HepG2 (cell line): Measurements from ENCODE around the gene FCHO1. TPM values are rescaled to one million over a fixed set of nuclear protein-coding genes. Genes with fewer than 3 reads are reported as not detected.
A peak's percentile ranks its signal among the peaks of the same experiment; 100 is the strongest.
"Not testable (repeated sequence)": the region's sequence is repeated elsewhere in the genome, so short reads cannot be mapped to it uniquely, and the experiment has no call there.

ENCODE experiments used
- ATAC-seq: fragments of 200-7000 bp; cut with Tn5 transposase; 3 replicates; pipeline ENCODE4 v1.9.1; 2020; ENCODE audit warnings: mild to moderate bottlenecking, moderate library complexity
- BruUV-seq: library from RNA; stranded (reverse); fragments of 400-500 nt; replicated peaks from 2 replicates; lab custom pipeline; 2021; lab: Mats Ljungman, UMichigan
- CTCF ChIA-PET: fragments of 300-600 bp; formaldehyde crosslinking; extraction: SDS; loops from one replicate; lab custom pipeline; 2021; ENCODE audit warnings: low total read pairs, inconsistent platforms, low intra/inter-chr PET ratio; lab: Yijun Ruan, JAX
- POLR2A ChIA-PET: fragments of 350-600 bp; sonication (Branson Sonifier 250); formaldehyde crosslinking; loops from one replicate; lab custom pipeline; 2020; ENCODE audit warnings: antibody characterized with exemption, inconsistent platforms; lab: Yijun Ruan, JAX
- DNase-seq: peaks from one replicate; pipeline ENCODE4 v3.0.0-alpha.2; 2015; ENCODE audit warnings: low spot score
- FAIRE-seq: peaks from 3 replicates; lab custom pipeline; 2011; peaks lifted over from hg19 to GRCh38; lab: Jason Lieb, UNC
- H2AFZ ChIP-seq: one replicate; pipeline ENCODE4 v1.6.1; 2011; ENCODE audit warnings: low read length, inconsistent platforms
- H3K27ac ChIP-seq: fragments of 300-600 bp; 3 replicates; pipeline ENCODE4 v1.8.0; 2011; ENCODE audit warnings: mixed run types, mild to moderate bottlenecking, mixed read lengths, low read length, inconsistent platforms; ENCODE audit not compliant: insufficient read depth; ENCODE audit errors: extremely low read length
- H3K27me3 ChIP-seq, 2 experiments: fragments of 200-600 bp in 1 of 2; 2 replicates in 1 of 2; 3 replicates in 1 of 2; pipeline versions ENCODE4 v1.6.0 to v1.8.0; 2011; ENCODE audit warnings: low read length in 2 of 2, mild to moderate bottlenecking in 2 of 2, moderate library complexity in 2 of 2, inconsistent platforms in 1 of 2; ENCODE audit not compliant: insufficient read depth in 2 of 2, control insufficient read depth in 1 of 2
- H3K36me3 ChIP-seq, 2 experiments: fragments of 200-600 bp in 1 of 2; replicated peaks in 1 of 2; 2 replicates in 1 of 2; 3 replicates in 1 of 2; pipeline versions ENCODE4 v1.5.1 to v1.8.0; 2011; ENCODE audit warnings: low read length in 2 of 2, inconsistent platforms in 1 of 2; ENCODE audit not compliant: insufficient read depth in 2 of 2, control insufficient read depth in 1 of 2
- H3K4me1 ChIP-seq: 2 replicates; pipeline ENCODE4 v1.5.1; 2012; ENCODE audit warnings: low read length, inconsistent platforms; ENCODE audit not compliant: insufficient read depth
- H3K4me2 ChIP-seq: 2 replicates; pipeline ENCODE4 v1.6.0; 2011; ENCODE audit warnings: low read depth, low read length, inconsistent platforms
- H3K4me3 ChIP-seq, 3 experiments: fragments of 200-600 bp in 1 of 3; sonication (generic), shearing (Covaris generic) in 1 of 3; replicated peaks in 1 of 3; 2 replicates each; pipeline ENCODE4 v1.5.1; 2011 to 2016; ENCODE audit warnings: low read length in 3 of 3, inconsistent platforms in 2 of 3, low read depth in 2 of 3, mild to moderate bottlenecking in 2 of 3, control low read depth in 1 of 3, mixed read lengths in 1 of 3; ENCODE audit not compliant: insufficient read depth in 1 of 3
- H3K79me2 ChIP-seq: one replicate; pipeline ENCODE4 v1.6.1; 2011; ENCODE audit warnings: low read length, inconsistent platforms; ENCODE audit not compliant: insufficient read depth
- H3K9ac ChIP-seq: 2 replicates; pipeline ENCODE4 v1.6.0; 2011; ENCODE audit warnings: mild to moderate bottlenecking, low read depth, low read length, inconsistent platforms; ENCODE audit not compliant: insufficient read depth
- H3K9me3 ChIP-seq: 2 replicates; pipeline ENCODE4 v1.5.1; 2012; ENCODE audit warnings: mild to moderate bottlenecking, low read length
- H4K20me1 ChIP-seq: 2 replicates; pipeline ENCODE4 v1.6.0; 2011; ENCODE audit warnings: inconsistent platforms, mild to moderate bottlenecking, low read length, moderate library complexity; ENCODE audit not compliant: insufficient read depth
- HOMEZ ChIP-seq: IDR thresholded peaks from 2 replicates; pipeline ENCODE4 v1.6.1; 2016; ENCODE audit warnings: low read depth
- ZNF768 ChIP-seq: sonication (generic); formaldehyde crosslinking; IDR thresholded peaks from 2 replicates; pipeline ENCODE4 v1.4.0; 2020; ENCODE audit warnings: missing genetic modification reagents
- WGBS: methylation state at CpG from one replicate; pipeline ENCODE4 v1.1.6; 2017; ENCODE audit warnings: low lambda C conversion rate; 5-methylcytosine and 5-hydroxymethylcytosine counted together
- in situ Hi-C: cut with HindIII; loops from 2 replicates; pipeline ENCODE4 v1.10.0; 2017; ENCODE audit warnings: low pct_unique_long_range_greater_than_20kb; ENCODE audit not compliant: extremely low pct_ligation_motif_present
- intact Hi-C: fragments of 100-400 bp; cut with micrococcal nuclease; formaldehyde crosslinking; loops from one replicate; pipeline ENCODE4 v1.10.0; 2022; ENCODE audit not compliant: unreplicated experiment
- polyA plus RNA-seq, 8 experiments: library from polyadenylated mRNA; depleted of rRNA in 3 of 8; stranded (reverse) in 7 of 8; unstranded in 1 of 8; fragments of >200 nt; fragmentation: Illumina TruSeq in 4 of 8; extraction: Trizol in 4 of 8; gene quantifications; 2 replicates each; pipeline versions ENCODE4 v1.2.1 to v1.2.3, GENCODE V29; 2011 to 2016; ENCODE audit warnings: low read depth in 4 of 8, missing spikeins in 1 of 8, mixed read lengths in 1 of 8; ENCODE audit not compliant: insufficient read depth in 1 of 8
- total RNA-seq, 5 experiments: library from RNA; depleted of rRNA; stranded (reverse); fragments of >200 nt; fragmentation: Illumina TruSeq; extraction: Trizol; gene quantifications; 2 replicates each; pipeline ENCODE4 v1.2.3, GENCODE V29; 2016; ENCODE audit warnings: low read depth in 1 of 5

FCHO1 gene
- total and polyA plus RNA-seq, 2 of the 13 experiments (the other 11 are each of a cell fraction or from before 2014, with no cell fraction given), result 1.3 to 3.1 TPM

- no peak for FAIRE-seq
- in situ Hi-C loops, result no loop called here
- Histone ChIP-seq H3K9ac (no peak overlapping the region), H4K20me1 (no peaks in the 10 kb centered on the region), H3K79me2 (no peaks in the 10 kb centered on the region), H3K27me3 (no peaks in the 10 kb centered on the region)
- BruUV-seq, result no TSS peak
- TF ChIP-seq HOMEZ (CRISPR knock-in tag), result no peak
- TF ChIP-seq, all 625 proteins: peak for 0
- Histone ChIP-seq H3K4me2 (no peak overlapping the region), H3K4me1 (peaks cover 8% of the 10 kb centered on the region; the same call in 1 of the 2 replicates), H3K4me3 (no peak overlapping the region), H3K9me3 (no peaks in the 10 kb centered on the region), H2AFZ (no peak overlapping the region), H3K36me3 (0 out of 5 replicates have a peak, but pooled peaks cover 0 to 4% of the 10 kb centered on the region in 2 experiments), H3K27ac (no peak overlapping the region)
- WGBS, result 100% methylated on average over 1 of the region's 2 CpGs
- ChIA-PET CTCF (no interaction called here), POLR2A (no interaction called here)
- intact Hi-C loops, result no loop called here
- DNase-seq (no peak), ATAC-seq (no peak)
Measured at GRCh38 chr19:17780781-17781180, 29.5 kb downstream of the FCHO1 start.

GRCh38 chr19:17783721-17784120, 32.4 kb downstream of the FCHO1 start:
- BruUV-seq, intact Hi-C loops, H3K9ac ChIP-seq, H3K27ac ChIP-seq, H3K79me2 ChIP-seq, H4K20me1 ChIP-seq, FAIRE-seq, in situ Hi-C loops, H3K9me3 ChIP-seq, H3K36me3 ChIP-seq, H2AFZ ChIP-seq, H3K4me3 ChIP-seq, H3K4me1 ChIP-seq, H3K27me3 ChIP-seq, DNase-seq: not testable (repeated sequence)
- POLR2A ChIA-PET, result interaction anchor here (1.9 kb wide), 1 partner anchor 76 kb away, joined by 6 read pairs; the partner anchor contains the start of gene RPL18A
- CTCF ChIA-PET, result interaction anchor here (1.9 kb wide), 1 partner anchor 72 kb away, joined by 8 read pairs; no protein-coding TSS in a partner anchor
- WGBS, result 93% methylated on average over 4 of the region's 5 CpGs
- TF ChIP-seq ZNF768 (CRISPR knock-in tag), result peak; percentile 86
- TF ChIP-seq, all 625 proteins: peak for 1; not testable (repeated sequence) for 624
- not testable (repeated sequence) for H3K4me2 ChIP-seq, ATAC-seq
